Stimulated activated CD8-positive, alpha-beta memory T cell treated with anti-CD3 and anti-CD28 coated beads, Interleukin-7, amount 100 ng/mL, for 4 hours (primary cell): ENCODE results near the gene SLC25A22.

Source experiments
- DNase-seq, 2 donors: peaks; one replicate each; pipeline ENCODE4 v3.0.0-alpha.2; 2020; ENCODE audit warnings: low read depth in 2 of 2

SLC25A22 gene

GRCh38 chr11:798093-798713, at the start of gene SLC25A22:
TSS of gene SLC25A22 (minus strand) at chr11:798281. CDS start at chr11:795006, 3,275 bp downstream.
- peak in 1 of 2 donors; percentile 79 for DNase-seq

- DNase-seq = no peak
Observed at GRCh38 chr11:847876-848275, 49.8 kb upstream of the SLC25A22 start.

- no peak for DNase-seq
Observed at GRCh38 chr11:846496-847098, 48.5 kb upstream of the SLC25A22 start.

GRCh38 chr11:845872-846495, 47.9 kb upstream of the SLC25A22 start:
- DNase-seq = no peak

- DNase-seq = no peak
Observed at GRCh38 chr11:844693-845644, 46.9 kb upstream of the SLC25A22 start.

GRCh38 chr11:843818-844692, 46.0 kb upstream of the SLC25A22 start:
- no peak for DNase-seq

- no peak for DNase-seq
Observed at GRCh38 chr11:843086-843734, 45.1 kb upstream of the SLC25A22 start.

- peak; percentile 62 to 82 for DNase-seq
Observed at GRCh38 chr11:842370-843002, 44.4 kb upstream of the SLC25A22 start, which contains the start of the genes POLR2L and TSPAN4. TSS of gene POLR2L (minus strand) at chr11:842529. CDS start at chr11:842508, 21 bp downstream. TSS of gene TSPAN4 (plus strand) at chr11:842852. CDS start at chr11:850305, 7,453 bp downstream.

GRCh38 chr11:841981-842369, 43.9 kb upstream of the SLC25A22 start:
- no peak for DNase-seq

- no peak for DNase-seq
Observed at GRCh38 chr11:839875-840617, 42.0 kb upstream of the SLC25A22 start.

- DNase-seq = no peak
Observed at GRCh38 chr11:839280-839623, 41.2 kb upstream of the SLC25A22 start.

- no peak for DNase-seq
Observed at GRCh38 chr11:838441-839279, 40.6 kb upstream of the SLC25A22 start.

GRCh38 chr11:837990-838307, 39.9 kb upstream of the SLC25A22 start:
- DNase-seq = no peak

- no peak for DNase-seq
Observed at GRCh38 chr11:837189-837989, 39.3 kb upstream of the SLC25A22 start.

GRCh38 chr11:836700-837099, 38.6 kb upstream of the SLC25A22 start:
- no peak for DNase-seq

- DNase-seq = no peak
Observed at GRCh38 chr11:836274-836673, 38.2 kb upstream of the SLC25A22 start.
